GM12878 (cell line): ENCODE measurements around the gene NGFR. TPM values are rescaled to one million over a fixed set of nuclear protein-coding genes. Genes with fewer than 3 reads are reported as not detected.

ENCODE experiments used
- ATAC-seq: fragments of 200-7000 bp; cut with Tn5 transposase; 3 replicates; pipeline ENCODE4 v1.9.1; 2020; ENCODE audit warnings: mild to moderate bottlenecking, moderate library complexity
- BruUV-seq: library from RNA; stranded (reverse); fragments of 400-500 nt; replicated peaks from 2 replicates; lab custom pipeline; 2021; lab: Mats Ljungman, UMichigan
- CTCF ChIA-PET: fragments of 300-600 bp; sonication (Branson Sonifier 250); formaldehyde crosslinking; extraction: SDS; loops from one replicate; lab custom pipeline; 2021; ENCODE audit warnings: inconsistent platforms; lab: Yijun Ruan, JAX
- POLR2A ChIA-PET: fragments of 350-600 bp; formaldehyde crosslinking; extraction: SDS; loops from one replicate; lab custom pipeline; 2021; ENCODE audit warnings: inconsistent platforms; lab: Charles Lee
- RAD21 ChIA-PET: fragments of 300-600 bp; sonication (Branson Sonifier 250); formaldehyde crosslinking; loops from one replicate; lab custom pipeline; 2023; ENCODE audit warnings: antibody characterized with exemption; ENCODE audit not compliant: unreplicated experiment; lab: Charles Lee
- SMC1A ChIA-PET: fragments of 300-600 bp; sonication (Branson Sonifier 250); formaldehyde crosslinking; loops from one replicate; lab custom pipeline; 2023; ENCODE audit not compliant: unreplicated experiment, uncharacterized antibody; lab: Charles Lee
- DNase-seq: peaks from one replicate; pipeline ENCODE4 v3.0.0-alpha.2; 2011; ENCODE audit warnings: low read depth, low spot score
- FAIRE-seq: peaks from 3 replicates; lab custom pipeline; 2011; peaks lifted over from hg19 to GRCh38; lab: Jason Lieb, UNC
- H2AFZ ChIP-seq: 2 replicates; pipeline ENCODE4 v1.6.0; 2011; ENCODE audit warnings: low read depth, low read length, control low read depth; ENCODE audit not compliant: control insufficient read depth
- H3K27ac ChIP-seq: 2 replicates; pipeline ENCODE4 v1.5.1; 2011; ENCODE audit warnings: control low read depth; ENCODE audit not compliant: control insufficient read depth, insufficient read depth
- H3K27me3 ChIP-seq, 2 experiments: replicated peaks in 1 of 2; 2 replicates each; pipeline versions ENCODE4 v1.6.0 to v1.6.1; 2011; ENCODE audit warnings: low read length in 1 of 2; ENCODE audit not compliant: control insufficient read depth in 2 of 2, insufficient read depth in 2 of 2
- H3K36me3 ChIP-seq, 2 experiments: 2 replicates each; pipeline ENCODE4 v1.5.1; 2011; ENCODE audit warnings: low read length in 1 of 2; ENCODE audit not compliant: control insufficient read depth in 2 of 2, insufficient read depth in 2 of 2
- H3K4me1 ChIP-seq: 2 replicates; pipeline ENCODE4 v1.6.1; 2011; ENCODE audit warnings: mild to moderate bottlenecking, low read length, moderate library complexity, mixed read lengths; ENCODE audit not compliant: control insufficient read depth, insufficient read depth
- H3K4me2 ChIP-seq: 2 replicates; pipeline ENCODE4 v1.6.0; 2011; ENCODE audit warnings: control low read depth; ENCODE audit not compliant: control insufficient read depth, insufficient read depth
- H3K4me3 ChIP-seq: fragments of 200-600 bp; sonication (generic); 2 replicates; pipeline ENCODE4 v1.5.1; 2016
- H3K79me2 ChIP-seq: 2 replicates; pipeline ENCODE4 v1.6.0; 2011; ENCODE audit warnings: low read length; ENCODE audit not compliant: control insufficient read depth, insufficient read depth
- H3K9ac ChIP-seq: 2 replicates; pipeline ENCODE4 v1.8.0; 2011; ENCODE audit warnings: low read length, control low read depth, mixed read lengths; ENCODE audit not compliant: control insufficient read depth, insufficient read depth
- H3K9me3 ChIP-seq: replicated peaks from 3 replicates; pipeline ENCODE4 v1.5.1; 2011; ENCODE audit warnings: mild to moderate bottlenecking, low read length; ENCODE audit not compliant: control insufficient read depth, insufficient read depth
- H4K20me1 ChIP-seq: 2 replicates; pipeline ENCODE4 v1.6.0; 2011; ENCODE audit not compliant: control insufficient read depth, insufficient read depth
- CHD4 ChIP-seq: fragments of 200-600 bp; sonication (generic); IDR thresholded peaks from 2 replicates; pipeline ENCODE4 v1.6.1; 2016; ENCODE audit warnings: mild to moderate bottlenecking
- E2F4 ChIP-seq: IDR thresholded peaks from 2 replicates; pipeline ENCODE4 v1.6.1; 2012; ENCODE audit warnings: low read depth, low read length, improper control_type of control experiment
- EZH2 ChIP-seq: IDR thresholded peaks from 2 replicates; pipeline ENCODE4 v1.6.1; 2012; ENCODE audit warnings: low read depth, mild to moderate bottlenecking, control low read depth, inconsistent platforms, low read length, borderline replicate concordance; ENCODE audit not compliant: control insufficient read depth
- GATAD2B ChIP-seq: fragments of 450-650 bp; conservative IDR thresholded peaks from 2 replicates; pipeline ENCODE4 v1.6.1; 2017; ENCODE audit warnings: low read depth, mild to moderate bottlenecking, moderate library complexity
- PAX8 ChIP-seq: fragments of 450-650 bp; IDR thresholded peaks from 2 replicates; pipeline ENCODE4 v1.6.1; 2017; ENCODE audit warnings: mild to moderate bottlenecking, moderate library complexity
- RBBP5 ChIP-seq: fragments of 200-600 bp; sonication (generic); conservative IDR thresholded peaks from 2 replicates; pipeline ENCODE4 v1.6.1; 2016
- RELA ChIP-seq: fragments of 450-650 bp; IDR thresholded peaks from 2 replicates; pipeline ENCODE4 v1.8.0; 2014; ENCODE audit warnings: borderline replicate concordance; ENCODE audit not compliant: partially characterized antibody
- RFX5 ChIP-seq: IDR thresholded peaks from 2 replicates; pipeline ENCODE4 v1.6.1; 2011; ENCODE audit warnings: low read depth, low read length, improper control_type of control experiment
- STAT1 ChIP-seq: fragments of 450-650 bp; conservative IDR thresholded peaks from 2 replicates; pipeline ENCODE4 v1.6.1; 2014; ENCODE audit warnings: antibody characterized with exemption, mild to moderate bottlenecking
- TCF7 ChIP-seq: IDR thresholded peaks from 2 replicates; pipeline ENCODE4 v1.6.1; 2014; ENCODE audit warnings: antibody characterized with exemption, borderline replicate concordance
- WGBS: methylation state at CpG from one replicate; pipeline ENCODE4 v1.1.6; 2016; ENCODE audit warnings: low lambda C conversion rate; ENCODE audit not compliant: insufficient replicate concordance, insufficient coverage; ENCODE audit errors: missing lambda C conversion rate; 5-methylcytosine and 5-hydroxymethylcytosine counted together
- in situ Hi-C: fragments of 300-500 bp; cut with MboI; formaldehyde crosslinking; loops from 9 replicates; pipeline ENCODE4 v1.14.3; 2018; ENCODE audit warnings: mixed read lengths
- intact Hi-C: fragments of 100-400 bp; cut with micrococcal nuclease; formaldehyde crosslinking; loops from one replicate; pipeline ENCODE4 v1.14.2; 2022; ENCODE audit not compliant: unreplicated experiment
- polyA plus RNA-seq, 11 experiments: library from polyadenylated mRNA; depleted of rRNA in 4 of 11; unstranded in 6 of 11; stranded (reverse) in 5 of 11; fragments of >200 nt; fragmentation: Nextera tagmentation in 4 of 11; fragmentation: Illumina TruSeq in 1 of 11; extraction: Ambion mirVana in 4 of 11; extraction: Trizol in 1 of 11; gene quantifications; 1 replicate in 1 of 11; 2 replicates in 10 of 11; pipeline versions ENCODE4 v1.2.1 to v1.2.3, GENCODE V29; 2011 to 2016; ENCODE audit warnings: inconsistent platforms in 2 of 11, missing spikeins in 2 of 11, low read depth in 1 of 11
- total RNA-seq, 4 experiments: library from RNA; depleted of rRNA in 3 of 4; stranded (reverse); fragments of >200 nt in 3 of 4; fragmentation: Illumina TruSeq in 1 of 4; extraction: Trizol in 1 of 4; gene quantifications; 2 replicates each; pipeline versions ENCODE4 v1.2.1 to v1.2.3, GENCODE V29; 2013 to 2021
- TF ChIP-seq, protein P1 (sequence below): IDR thresholded peaks from 2 replicates; pipeline ENCODE4 v1.6.1; 2011; ENCODE audit warnings: borderline replicate concordance, low read depth, mild to moderate bottlenecking, moderate library complexity, mixed read lengths, low read length; ENCODE audit not compliant: insufficient read depth; ENCODE audit errors: extremely low read length
- TF ChIP-seq, protein P2 (sequence below): fragments of 450-650 bp; IDR thresholded peaks from 2 replicates; pipeline ENCODE4 v1.6.1; 2017; ENCODE audit warnings: antibody characterized with exemption, mild to moderate bottlenecking, moderate library complexity

NGFR gene
- total and polyA plus RNA-seq, 10 of the 15 experiments (the other 5 are each of a cell fraction or from before 2014, with no cell fraction given), result 0.05 to 0.28 (median 0.08) TPM; not detected in 1

- POLR2A ChIA-PET, result no interaction called here
Observed at GRCh38 chr17:49454050-49454449, 41.0 kb upstream of the NGFR start.

More at GRCh38 chr17:49454050-49454449, 41.0 kb upstream of the NGFR start:
- intact Hi-C loops, result no loop called here
- ATAC-seq (no peak), FAIRE-seq (no peak), DNase-seq (no peak)
- no peaks in the 10 kb centered on the region for H4K20me1 ChIP-seq
- no peak overlapping the region for H3K4me3 ChIP-seq
- H3K36me3 ChIP-seq, result no peaks in the 10 kb centered on the region
- TF ChIP-seq CHD4 (no peak), PAX8 (no peak), STAT1 (no peak), RFX5 (no peak), EZH2 (no peak), GATAD2B (no peak), TCF7 (no peak), E2F4 (no peak), RELA (no peak), RBBP5 (no peak)
- TF ChIP-seq, protein P1, sequence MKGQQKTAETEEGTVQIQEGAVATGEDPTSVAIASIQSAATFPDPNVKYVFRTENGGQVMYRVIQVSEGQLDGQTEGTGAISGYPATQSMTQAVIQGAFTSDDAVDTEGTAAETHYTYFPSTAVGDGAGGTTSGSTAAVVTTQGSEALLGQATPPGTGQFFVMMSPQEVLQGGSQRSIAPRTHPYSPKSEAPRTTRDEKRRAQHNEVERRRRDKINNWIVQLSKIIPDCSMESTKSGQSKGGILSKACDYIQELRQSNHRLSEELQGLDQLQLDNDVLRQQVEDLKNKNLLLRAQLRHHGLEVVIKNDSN, result no peak
- TF ChIP-seq, protein P2, sequence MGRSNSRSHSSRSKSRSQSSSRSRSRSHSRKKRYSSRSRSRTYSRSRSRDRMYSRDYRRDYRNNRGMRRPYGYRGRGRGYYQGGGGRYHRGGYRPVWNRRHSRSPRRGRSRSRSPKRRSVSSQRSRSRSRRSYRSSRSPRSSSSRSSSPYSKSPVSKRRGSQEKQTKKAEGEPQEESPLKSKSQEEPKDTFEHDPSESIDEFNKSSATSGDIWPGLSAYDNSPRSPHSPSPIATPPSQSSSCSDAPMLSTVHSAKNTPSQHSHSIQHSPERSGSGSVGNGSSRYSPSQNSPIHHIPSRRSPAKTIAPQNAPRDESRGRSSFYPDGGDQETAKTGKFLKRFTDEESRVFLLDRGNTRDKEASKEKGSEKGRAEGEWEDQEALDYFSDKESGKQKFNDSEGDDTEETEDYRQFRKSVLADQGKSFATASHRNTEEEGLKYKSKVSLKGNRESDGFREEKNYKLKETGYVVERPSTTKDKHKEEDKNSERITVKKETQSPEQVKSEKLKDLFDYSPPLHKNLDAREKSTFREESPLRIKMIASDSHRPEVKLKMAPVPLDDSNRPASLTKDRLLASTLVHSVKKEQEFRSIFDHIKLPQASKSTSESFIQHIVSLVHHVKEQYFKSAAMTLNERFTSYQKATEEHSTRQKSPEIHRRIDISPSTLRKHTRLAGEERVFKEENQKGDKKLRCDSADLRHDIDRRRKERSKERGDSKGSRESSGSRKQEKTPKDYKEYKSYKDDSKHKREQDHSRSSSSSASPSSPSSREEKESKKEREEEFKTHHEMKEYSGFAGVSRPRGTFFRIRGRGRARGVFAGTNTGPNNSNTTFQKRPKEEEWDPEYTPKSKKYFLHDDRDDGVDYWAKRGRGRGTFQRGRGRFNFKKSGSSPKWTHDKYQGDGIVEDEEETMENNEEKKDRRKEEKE, result no peak
- no peak overlapping the region for H2AFZ ChIP-seq
- no peaks in the 10 kb centered on the region for H3K9me3 ChIP-seq
- no peak overlapping the region for H3K4me2 ChIP-seq
- no peaks in the 10 kb centered on the region for H3K79me2 ChIP-seq
- no peaks in the 10 kb centered on the region for H3K4me1 ChIP-seq
- 7% methylated on average over 5 of the region's 5 CpGs for WGBS
- RAD21 ChIA-PET, result no interaction called here
- CTCF ChIA-PET, result interaction anchor here (1.0 kb wide), 1 partner anchor 102 kb away, joined by 3 read pairs; no protein-coding TSS in a partner anchor
- no peak overlapping the region for H3K27ac ChIP-seq
- BruUV-seq, result no TSS peak
- in situ Hi-C loops, result no loop called here
- SMC1A ChIA-PET, result interaction anchor here (1.2 kb wide), 1 partner anchor 10 kb away, joined by 3 read pairs; no protein-coding TSS in a partner anchor
- H3K9ac ChIP-seq, result no peak overlapping the region
- peaks cover 3 to 4% of the 10 kb centered on the region in 2 experiments; a peak in 2 of 4 replicates for H3K27me3 ChIP-seq
